GM21515 (cell line): ENCODE data around the gene CFL2.

ENCODE experiments used
- ATAC-seq: cut with Tn5 transposase; IDR thresholded peaks from one replicate; pipeline ENCODE4 v1.9.1; 2021; ENCODE audit not compliant: unreplicated experiment

Gene CFL2

DNA sequence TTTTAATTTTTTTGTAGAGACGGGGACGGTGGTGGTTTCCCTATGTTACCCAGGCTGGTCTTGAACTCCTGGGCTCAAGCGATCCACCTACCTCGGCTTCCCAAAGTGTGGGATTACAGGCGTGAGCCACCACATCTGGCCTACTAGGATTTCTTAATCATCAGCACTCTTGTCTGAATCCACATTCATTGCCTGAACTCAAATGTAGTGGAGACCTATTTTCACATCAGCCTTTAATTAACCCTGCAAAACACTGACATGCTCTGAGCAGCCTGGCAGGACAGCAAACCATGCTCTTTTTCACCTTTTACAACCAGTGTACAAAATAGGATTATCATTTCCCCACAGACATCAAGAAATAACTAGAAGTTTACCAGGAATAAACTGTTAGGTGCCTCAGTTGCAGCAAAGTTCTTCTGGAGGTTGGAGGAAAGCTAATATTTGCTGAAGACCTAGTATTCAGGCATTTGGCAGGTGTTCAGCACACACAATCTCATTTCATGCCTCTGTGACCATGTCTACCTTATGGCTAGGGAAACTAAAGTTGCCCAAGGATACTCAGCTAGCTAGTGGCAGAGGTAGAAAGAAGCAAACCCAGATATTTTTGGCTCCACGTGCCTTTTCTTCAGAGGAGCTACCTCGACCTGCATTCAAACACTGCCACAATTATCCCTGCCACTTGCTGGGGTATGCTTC lies 37.7 kb downstream of the CFL2 start:
- no peak for ATAC-seq

DNA sequence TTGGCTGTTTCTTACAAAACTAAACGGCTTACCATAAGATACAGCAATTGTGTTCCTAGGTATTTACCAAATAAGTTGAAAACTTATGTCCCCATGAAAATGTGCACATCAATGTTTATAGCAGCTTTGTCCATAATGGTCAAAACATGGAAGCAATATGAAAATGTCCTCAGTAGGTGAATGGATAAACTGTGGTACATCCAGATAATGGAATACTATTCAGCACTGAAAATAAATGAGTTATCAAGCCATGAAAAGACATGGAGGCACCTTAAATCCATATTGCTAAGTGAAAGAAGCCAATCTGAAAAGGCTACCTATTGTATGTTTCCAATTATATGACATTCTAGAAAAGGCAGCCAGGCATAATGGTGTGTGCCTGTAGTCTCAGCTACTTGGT lies 40.7 kb downstream of the CFL2 start:
- ATAC-seq: no peak

GRCh38 chr14:34671716-34672115 lies 42.7 kb downstream of the CFL2 start:
- ATAC-seq: no peak

DNA sequence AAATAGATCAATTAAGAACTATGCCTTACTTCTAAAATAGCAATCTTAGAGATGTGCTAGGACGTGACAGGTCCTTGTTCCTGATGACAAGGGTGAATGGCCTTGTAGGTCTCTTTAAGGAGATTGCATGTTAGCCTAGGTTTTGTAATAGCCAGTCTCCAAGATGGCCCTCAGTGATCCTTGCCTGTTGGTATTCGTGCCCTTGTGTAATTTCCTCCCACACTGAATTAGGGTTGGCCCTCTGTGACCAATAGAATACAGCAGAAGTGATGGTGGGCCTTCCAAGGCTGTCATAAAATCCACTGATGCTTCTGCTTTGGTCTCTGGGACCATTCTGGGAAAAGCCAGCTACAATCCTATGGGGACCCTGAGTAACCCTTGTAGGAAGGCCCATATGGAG lies 46.3 kb downstream of the CFL2 start:
- no peak for ATAC-seq

DNA sequence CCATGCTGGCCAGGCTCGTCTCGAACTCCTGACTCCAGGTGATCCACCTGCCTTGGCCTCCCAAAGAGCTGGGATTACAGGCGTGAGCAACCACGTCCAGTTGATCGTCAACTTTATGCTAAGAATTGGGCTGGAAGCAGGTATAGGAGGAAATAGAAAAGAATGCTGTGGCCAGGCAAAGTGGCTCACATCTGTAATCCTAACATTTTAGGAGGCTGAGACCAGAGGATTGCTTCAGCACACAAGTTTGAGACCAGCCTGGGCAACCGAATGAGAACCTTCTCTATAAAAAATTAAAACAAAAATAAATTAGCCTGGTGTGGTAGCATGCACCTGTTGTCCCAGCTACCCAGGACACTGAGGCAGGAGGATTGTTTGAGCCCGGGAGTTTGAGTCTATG lies 47.4 kb downstream of the CFL2 start:
- ATAC-seq: no peak

- no peak for ATAC-seq
Observed at GRCh38 chr14:34665785-34666435, 48.5 kb downstream of the CFL2 start.

- no peak for ATAC-seq
Observed at GRCh38 chr14:34662561-34663088, 51.8 kb downstream of the CFL2 start.

- no peak for ATAC-seq
Observed at GRCh38 chr14:34660796-34661195, 53.6 kb downstream of the CFL2 start.
